Measurements from ENCODE around the gene MTCH1. TPM values are rescaled to one million over a fixed set of nuclear protein-coding genes. Genes with fewer than 3 reads are reported as not detected.
"Not testable (repeated sequence)": the region's sequence is repeated elsewhere in the genome, so short reads cannot be mapped to it uniquely, and the experiment has no call there.

The MTCH1 gene
- total RNA-seq, 3 donors from 2014 or later, result 187 to 229 (median 215) TPM

DNA sequence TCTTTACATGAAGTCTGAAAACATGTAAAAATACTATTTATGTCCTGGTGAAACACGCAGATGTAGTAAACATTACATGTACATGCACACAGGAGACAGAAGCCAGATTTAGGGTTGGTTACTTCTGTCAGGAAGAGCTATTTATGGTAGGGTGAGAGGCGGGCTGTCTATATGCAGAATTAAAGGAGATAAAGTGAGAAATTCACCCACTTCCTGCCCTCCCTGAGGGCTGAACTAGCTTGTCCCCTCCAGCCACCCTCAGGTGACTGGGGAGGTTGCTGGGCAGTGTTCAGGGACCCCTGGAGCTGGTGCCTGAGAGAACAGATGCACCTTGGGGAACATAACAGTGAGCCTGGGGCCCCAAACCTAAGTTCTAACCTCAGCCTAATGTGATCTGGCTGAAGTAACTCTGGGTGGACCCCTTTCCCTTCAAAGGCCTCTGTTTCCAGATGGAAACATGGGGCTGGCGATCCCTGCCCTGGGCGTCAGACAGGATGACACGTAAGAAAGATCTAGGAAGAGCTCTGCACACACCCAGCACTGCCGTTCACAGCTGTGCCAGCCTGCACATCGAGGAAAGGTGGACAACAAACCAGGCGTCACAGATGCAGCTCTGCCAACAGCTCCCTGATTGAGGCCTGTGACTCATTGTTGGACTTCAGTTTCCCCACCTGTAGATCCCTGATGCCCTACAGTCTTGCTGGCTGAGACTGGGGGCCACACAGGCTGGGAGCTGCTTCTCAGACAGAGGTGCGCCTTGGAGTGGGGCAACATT lies 30.1 kb downstream of the MTCH1 start:
- H3K36me3 ChIP-seq, result no peaks in the 10 kb centered on the region
- TF ChIP-seq POLR2AphosphoS5 (IDR thresholded peaks at IDR 0.05) (no peak), POLR2A (IDR thresholded peaks at IDR 0.05) (no peak)
- TF ChIP-seq, protein P1, sequence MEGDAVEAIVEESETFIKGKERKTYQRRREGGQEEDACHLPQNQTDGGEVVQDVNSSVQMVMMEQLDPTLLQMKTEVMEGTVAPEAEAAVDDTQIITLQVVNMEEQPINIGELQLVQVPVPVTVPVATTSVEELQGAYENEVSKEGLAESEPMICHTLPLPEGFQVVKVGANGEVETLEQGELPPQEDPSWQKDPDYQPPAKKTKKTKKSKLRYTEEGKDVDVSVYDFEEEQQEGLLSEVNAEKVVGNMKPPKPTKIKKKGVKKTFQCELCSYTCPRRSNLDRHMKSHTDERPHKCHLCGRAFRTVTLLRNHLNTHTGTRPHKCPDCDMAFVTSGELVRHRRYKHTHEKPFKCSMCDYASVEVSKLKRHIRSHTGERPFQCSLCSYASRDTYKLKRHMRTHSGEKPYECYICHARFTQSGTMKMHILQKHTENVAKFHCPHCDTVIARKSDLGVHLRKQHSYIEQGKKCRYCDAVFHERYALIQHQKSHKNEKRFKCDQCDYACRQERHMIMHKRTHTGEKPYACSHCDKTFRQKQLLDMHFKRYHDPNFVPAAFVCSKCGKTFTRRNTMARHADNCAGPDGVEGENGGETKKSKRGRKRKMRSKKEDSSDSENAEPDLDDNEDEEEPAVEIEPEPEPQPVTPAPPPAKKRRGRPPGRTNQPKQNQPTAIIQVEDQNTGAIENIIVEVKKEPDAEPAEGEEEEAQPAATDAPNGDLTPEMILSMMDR (IDR thresholded peaks at IDR 0.05), result no peak
- H3K4me1 ChIP-seq, result peaks cover 0 to 8% of the 10 kb centered on the region in 2 donors
- DNase-seq (ENCODE audit: low spot score in 2 of 2), result peak in 1 of 2 donors; percentile 40
- intact Hi-C loops (cut with DNase I; ENCODE audit: low total_unique reads), result no loop called here
- H3K9me3 ChIP-seq, result no peaks in the 10 kb centered on the region
- peak overlapping the region in 1 of 2 donors; percentile 39 for H3K27ac ChIP-seq
- no peaks in the 10 kb centered on the region for H3K27me3 ChIP-seq
- H3K4me3 ChIP-seq, result no peak overlapping the region

DNA sequence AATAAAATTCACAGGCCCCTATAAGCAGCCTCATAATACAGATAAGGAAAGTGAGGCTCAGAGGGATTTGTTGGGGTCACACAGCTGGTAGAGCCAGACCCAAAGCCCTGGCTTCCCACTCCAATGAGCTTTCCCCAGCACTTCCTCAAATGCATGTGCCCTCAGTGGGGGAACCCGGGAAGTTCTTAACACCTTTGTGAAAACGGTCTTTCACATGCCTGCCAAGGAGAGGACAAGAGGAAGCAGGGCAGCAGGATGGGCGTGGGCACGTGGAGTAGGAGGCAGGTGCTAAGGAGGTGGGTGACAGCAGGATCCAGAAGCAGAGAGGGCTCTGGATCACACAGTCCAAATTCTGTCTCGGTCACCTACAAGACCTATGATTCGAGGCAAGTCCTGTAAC lies 30.9 kb downstream of the MTCH1 start:
- Histone ChIP-seq H3K27ac (peak overlapping the region in 1 of 2 donors; percentile 28), H3K4me3 (no peak overlapping the region)

DNA sequence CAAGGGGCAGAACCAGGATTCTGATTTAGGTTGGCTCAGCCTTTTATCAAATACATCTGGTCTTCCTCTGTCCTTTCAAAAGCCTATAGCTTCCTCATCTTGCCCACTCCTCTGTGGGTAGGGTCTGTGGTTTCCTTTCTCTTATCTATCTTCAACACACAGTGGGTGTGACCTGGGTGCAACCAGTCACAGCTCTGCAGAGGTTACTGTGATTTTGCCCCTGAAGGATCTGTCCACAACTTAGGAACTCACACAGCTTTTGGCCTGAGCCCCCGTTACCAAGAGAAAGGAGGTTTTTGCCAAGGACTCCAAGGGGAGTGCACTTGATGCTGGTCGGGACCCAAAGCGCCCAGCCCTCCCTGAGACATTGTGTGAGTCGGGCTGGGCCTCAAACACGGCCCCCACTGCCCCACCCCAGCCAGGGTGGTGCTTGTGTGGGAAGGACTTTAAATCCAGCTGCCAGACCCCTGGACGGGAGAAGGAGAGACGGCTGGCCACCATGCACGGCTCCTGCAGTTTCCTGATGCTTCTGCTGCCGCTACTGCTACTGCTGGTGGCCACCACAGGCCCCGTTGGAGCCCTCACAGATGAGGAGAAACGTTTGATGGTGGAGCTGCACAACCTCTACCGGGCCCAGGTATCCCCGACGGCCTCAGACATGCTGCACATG lies 31.6 kb downstream of the MTCH1 start, which contains the start of gene PI16:
TSS of gene PI16 (plus strand) at position 477 of the 670 bp plus-strand sequence. CDS start at position 500, 23 bp downstream.
- TF ChIP-seq POLR2A (IDR thresholded peaks at IDR 0.05), result no peak
- no peak for TF ChIP-seq POLR2AphosphoS5 (IDR thresholded peaks at IDR 0.05)
- TF ChIP-seq, protein P1 (IDR thresholded peaks at IDR 0.05), result no peak
- no peaks in the 10 kb centered on the region for H3K9me3 ChIP-seq
- H3K27ac ChIP-seq, result peak within 1 kb of the TSS in 1 of 2 donors; percentile 28
- no peaks in the 10 kb centered on the region for H3K27me3 ChIP-seq
- no peak within 1 kb of the TSS for H3K4me3 ChIP-seq
- intact Hi-C loops (cut with DNase I; ENCODE audit: low total_unique reads), result no loop called here
- no peaks in the 10 kb centered on the region for H3K4me1 ChIP-seq
- no peaks in the 10 kb centered on the region for H3K36me3 ChIP-seq
- no peak for DNase-seq (ENCODE audit: low spot score in 2 of 2)

More for the DNA sequence above, 30.9 kb downstream of the MTCH1 start:
- DNase-seq (ENCODE audit: low spot score in 2 of 2), result no peak
- intact Hi-C loops (cut with DNase I; ENCODE audit: low total_unique reads), result no loop called here
- H3K4me1 ChIP-seq, result peaks cover 0 to under 1% of the 10 kb centered on the region in 2 donors
- no peak for TF ChIP-seq POLR2A (IDR thresholded peaks at IDR 0.05)
- no peak for TF ChIP-seq POLR2AphosphoS5 (IDR thresholded peaks at IDR 0.05)
- TF ChIP-seq, protein P1 (IDR thresholded peaks at IDR 0.05), result no peak
- H3K27me3 ChIP-seq, result no peaks in the 10 kb centered on the region
- no peaks in the 10 kb centered on the region for H3K9me3 ChIP-seq
- no peaks in the 10 kb centered on the region for H3K36me3 ChIP-seq

DNA sequence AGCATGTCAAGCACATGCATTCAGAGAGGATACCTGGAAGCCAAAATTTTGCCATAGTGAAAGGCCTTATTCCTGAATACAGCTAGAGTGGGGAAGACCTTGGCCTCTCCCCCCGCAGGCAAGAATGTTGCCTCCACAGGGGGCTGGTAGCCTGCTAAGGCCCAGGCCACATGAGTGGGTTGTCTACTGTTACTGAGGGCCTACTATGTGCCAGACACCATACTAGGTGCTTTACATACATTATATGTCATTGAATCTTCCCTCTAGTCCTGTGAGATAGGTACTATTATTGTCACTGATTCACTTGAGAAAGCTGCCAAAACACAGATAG lies 32.1 kb downstream of the MTCH1 start:
- no peaks in the 10 kb centered on the region for H3K36me3 ChIP-seq
- no peaks in the 10 kb centered on the region for H3K27me3 ChIP-seq
- TF ChIP-seq POLR2A (IDR thresholded peaks at IDR 0.05), result no peak
- TF ChIP-seq POLR2AphosphoS5 (IDR thresholded peaks at IDR 0.05), result no peak
- TF ChIP-seq, protein P1 (IDR thresholded peaks at IDR 0.05), result no peak
- no peak overlapping the region for H3K4me3 ChIP-seq
- no peaks in the 10 kb centered on the region for H3K4me1 ChIP-seq
- DNase-seq (ENCODE audit: low spot score in 2 of 2), result no peak
- intact Hi-C loops (cut with DNase I; ENCODE audit: low total_unique reads), result no loop called here
- no peak overlapping the region for H3K27ac ChIP-seq
- H3K9me3 ChIP-seq, result no peaks in the 10 kb centered on the region

DNA sequence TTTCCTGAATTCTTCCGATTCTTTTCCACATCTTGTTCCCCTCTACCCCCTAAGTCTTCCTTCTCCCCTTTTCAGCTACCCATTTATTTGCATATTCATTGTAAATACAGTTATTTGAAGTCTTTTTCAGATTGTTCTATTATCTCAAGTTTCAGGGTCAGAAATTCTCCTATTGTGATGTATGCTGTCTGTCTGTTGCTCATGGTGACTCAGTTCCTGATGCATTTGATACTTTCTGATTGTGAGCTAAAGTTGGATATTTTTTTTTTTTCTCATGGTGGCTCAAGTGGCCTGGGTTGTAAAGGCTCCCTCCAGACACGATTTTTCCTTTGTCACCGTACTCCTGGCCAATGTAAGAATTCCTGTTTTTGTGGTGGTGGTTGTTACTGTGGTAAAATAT lies 36.4 kb downstream of the MTCH1 start:
- no peak for DNase-seq (ENCODE audit: low spot score in 2 of 2)
- Histone ChIP-seq H3K36me3 (no peaks in the 10 kb centered on the region), H3K9me3 (no peaks in the 10 kb centered on the region), H3K4me3 (no peak overlapping the region), H3K27ac (no peak overlapping the region), H3K4me1 (no peaks in the 10 kb centered on the region), H3K27me3 (no peaks in the 10 kb centered on the region)
- intact Hi-C loops (cut with DNase I; ENCODE audit: low total_unique reads), result no loop called here
- TF ChIP-seq POLR2A (IDR thresholded peaks at IDR 0.05) (no peak), POLR2AphosphoS5 (IDR thresholded peaks at IDR 0.05) (no peak)
- TF ChIP-seq, protein P1 (IDR thresholded peaks at IDR 0.05), result no peak

DNA sequence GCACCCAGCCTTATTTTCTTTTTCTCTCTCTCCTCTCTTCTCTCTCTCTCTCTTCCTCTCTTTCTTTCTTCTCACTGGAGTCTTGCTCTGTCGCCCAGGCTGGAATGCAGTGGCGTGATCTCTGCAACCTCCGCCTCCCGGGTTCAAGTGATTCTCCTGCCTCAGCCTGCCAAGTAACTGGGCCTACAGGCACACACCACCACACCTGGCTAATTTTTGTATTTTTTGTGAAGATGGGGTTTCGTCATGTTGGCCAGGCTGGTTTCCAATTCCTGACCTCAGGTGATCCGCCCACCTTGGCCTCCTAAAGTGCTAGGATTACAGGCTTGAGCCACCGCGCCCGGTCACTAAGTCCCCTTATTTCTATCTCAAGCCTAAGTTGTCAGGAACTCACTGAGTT lies 36.9 kb downstream of the MTCH1 start:
- H3K4me3 ChIP-seq; DNase-seq (ENCODE audit: low spot score in 2 of 2); H3K27me3 ChIP-seq; intact Hi-C loops (cut with DNase I; ENCODE audit: low total_unique reads); H3K36me3 ChIP-seq; H3K4me1 ChIP-seq; H3K9me3 ChIP-seq: not testable (repeated sequence)
- peak overlapping the region in 1 of 2 donors; percentile 74 for H3K27ac ChIP-seq
